Right cardiac atrium (tissue), 5 donors: Measurements from ENCODE around the gene ADNP2. TPM values are rescaled to one million over a fixed set of nuclear protein-coding genes. Genes with fewer than 3 reads are reported as not detected.
"Not testable (repeated sequence)": the region's sequence is repeated elsewhere in the genome, so short reads cannot be mapped to it uniquely, and the experiment has no call there.

ENCODE experiments used
- ATAC-seq, 2 donors: fragments of 200-7000 bp; cut with Tn5 transposase; one replicate each; pipeline versions ENCODE4 v1.8.0 to v1.9.1; 2020; ENCODE audit warnings: moderate library complexity in 2 of 2, mild to moderate bottlenecking in 1 of 2
- DNase-seq, 3 donors: peaks; one replicate each; pipeline ENCODE4 v3.0.0-alpha.2; 2020
- H3K27ac ChIP-seq: one replicate; pipeline ENCODE4 v1.5.1; 2013; ENCODE audit warnings: mild to moderate bottlenecking, low read length, control low read depth, moderate library complexity
- H3K27me3 ChIP-seq: one replicate; pipeline ENCODE4 v1.6.1; 2013; ENCODE audit not compliant: control insufficient read depth, insufficient read depth
- H3K4me1 ChIP-seq: one replicate; pipeline ENCODE4 v1.6.1; 2013; ENCODE audit warnings: low read length; ENCODE audit not compliant: control insufficient read depth, insufficient read depth
- H3K4me3 ChIP-seq: one replicate; pipeline ENCODE4 v1.5.1; 2013; ENCODE audit warnings: low read length, control low read depth
- H3K9me3 ChIP-seq: one replicate; pipeline ENCODE4 v1.6.1; 2013; ENCODE audit warnings: low read length; ENCODE audit not compliant: control insufficient read depth
- WGBS: extraction: QIAGEN DNeasy Blood & Tissue Kit; methylation state at CpG from one replicate; pipeline ENCODE4 v1.1.7; 2013; 5-methylcytosine and 5-hydroxymethylcytosine counted together
- intact Hi-C, 4 donors: fragments of 100-400 bp; cut with DNase I; formaldehyde crosslinking; loops; one replicate each; pipeline versions ENCODE4 v1.11.0 to v1.14.0; 2022 to 2023
- polyA plus RNA-seq: library from polyadenylated mRNA; stranded (reverse); fragments of 200-250 nt; gene quantifications from one replicate; pipeline ENCODE4 v1.2.3, GENCODE V29; 2013
- total RNA-seq, 4 donors: library from RNA; stranded (reverse); fragmentation: NEBNext Ultra II Directional; extraction: Animal tissue kit (Norgen Biotek cat#: 25700); gene quantifications; one replicate each; pipeline ENCODE4 v1.2.1, GENCODE V29; 2021
- donor health status: healthy with polysubstance abuse.
- donor health status: DM: no; HTN: yes; CAD: no.
- donor health status: DM: no; HTN: no; CAD: no.
- donor health status: DM: no; HTN: yes; CAD: no; lungs with severe emphysema.
- donor health status: DM: yes; HTN: yes; CAD: no.

ADNP2 gene
- total and polyA plus RNA-seq, 5 donors = 4.1 to 14.7 (median 12.2) TPM

DNA sequence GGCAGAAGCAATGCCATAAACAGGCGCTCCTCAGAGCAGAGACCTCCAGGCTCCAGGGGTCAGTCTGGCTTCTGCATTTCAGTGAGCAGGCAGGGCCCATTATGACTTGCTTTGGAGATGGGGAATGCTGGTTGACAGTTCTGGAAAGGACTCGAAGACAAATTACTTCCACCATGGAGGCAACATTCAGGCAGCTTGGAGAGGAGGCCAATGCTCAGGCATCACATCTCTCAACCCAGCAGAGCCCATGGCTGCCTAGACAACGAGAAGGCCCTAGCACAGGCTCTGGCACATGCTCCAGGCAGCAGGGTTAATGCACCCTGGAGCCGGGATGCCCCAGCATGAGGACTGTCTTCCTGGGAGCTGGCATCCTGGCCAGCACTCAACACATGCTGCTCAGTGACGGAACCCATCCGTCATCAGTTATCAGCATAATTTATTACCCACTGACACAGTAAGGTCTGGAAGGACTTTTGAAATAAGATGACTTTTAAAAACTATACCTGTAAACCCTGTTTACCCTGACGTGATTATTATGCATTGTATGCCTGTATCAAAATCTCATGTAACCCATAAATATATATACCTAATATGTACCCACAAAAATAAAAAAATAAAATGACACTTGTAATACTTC, 52.8 kb downstream of the ADNP2 start:
- H3K27ac ChIP-seq = no peak overlapping the region
- no peak for ATAC-seq
- intact Hi-C loops = no loop called here
- no peaks in the 10 kb centered on the region for H3K4me1 ChIP-seq
- no peak overlapping the region for H3K4me3 ChIP-seq
- H3K27me3 ChIP-seq = no peaks in the 10 kb centered on the region
- 80% methylated on average over 7 of the region's 7 CpGs for WGBS
- DNase-seq = no peak
- no peaks in the 10 kb centered on the region for H3K9me3 ChIP-seq

DNA sequence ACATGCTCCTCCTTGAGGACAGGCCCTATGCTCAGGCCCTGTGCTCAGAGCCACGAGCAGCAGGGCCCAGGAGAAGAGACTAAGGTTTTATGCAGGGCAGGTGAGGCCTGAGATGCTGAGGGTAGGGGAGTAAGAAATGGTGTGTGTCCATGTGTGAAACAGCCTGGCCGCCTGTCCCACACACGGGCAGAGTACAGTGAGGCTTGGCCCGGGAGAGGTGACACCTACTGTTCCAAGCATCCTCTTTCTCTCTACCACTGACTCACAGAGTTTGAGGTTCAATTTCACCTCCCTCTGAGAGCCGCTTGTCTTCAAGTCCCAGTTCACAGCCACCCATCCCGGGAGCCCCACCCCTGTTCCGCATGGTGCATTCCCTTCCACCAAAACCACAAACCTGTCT, 54.1 kb downstream of the ADNP2 start:
- no peak for DNase-seq
- H3K4me3 ChIP-seq = no peak overlapping the region
- H3K27me3 ChIP-seq = no peaks in the 10 kb centered on the region
- 96% methylated on average over 7 of the region's 7 CpGs for WGBS
- intact Hi-C loops = no loop called here
- no peak for ATAC-seq
- H3K9me3 ChIP-seq = no peaks in the 10 kb centered on the region
- H3K4me1 ChIP-seq = no peaks in the 10 kb centered on the region
- no peak overlapping the region for H3K27ac ChIP-seq

DNA sequence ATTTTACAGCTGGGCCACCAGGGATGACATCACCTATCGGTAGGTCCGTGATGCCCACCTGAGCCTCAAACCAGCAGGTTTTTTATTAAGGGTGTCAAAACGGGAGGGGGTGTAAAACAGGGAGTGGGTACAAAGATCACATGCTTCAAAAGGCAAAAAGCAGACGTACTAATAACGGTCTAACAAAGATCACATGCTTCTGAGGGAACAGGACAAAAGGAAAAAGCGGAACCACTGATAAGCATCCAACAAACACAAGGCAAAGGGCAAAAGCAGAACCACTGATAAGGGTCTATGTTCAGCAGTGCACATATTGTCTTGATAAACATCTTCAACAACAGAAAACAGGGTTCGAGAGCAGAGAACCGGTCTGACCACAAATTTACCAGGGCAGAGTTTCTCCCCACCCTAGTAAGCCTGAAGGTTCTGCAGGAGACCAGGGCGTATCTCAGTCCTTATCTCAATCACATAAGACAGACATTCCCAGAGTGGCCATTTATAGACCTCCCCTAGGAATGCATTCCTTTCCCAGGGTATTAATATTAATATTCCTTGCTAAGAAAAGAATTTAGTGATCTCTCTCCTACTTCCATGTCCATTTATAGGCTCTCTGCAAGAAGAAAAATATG, 55.8 kb downstream of the ADNP2 start:
- ATAC-seq, intact Hi-C loops: not testable (repeated sequence)
- WGBS = 86% methylated on average over 9 of the region's 9 CpGs

DNA sequence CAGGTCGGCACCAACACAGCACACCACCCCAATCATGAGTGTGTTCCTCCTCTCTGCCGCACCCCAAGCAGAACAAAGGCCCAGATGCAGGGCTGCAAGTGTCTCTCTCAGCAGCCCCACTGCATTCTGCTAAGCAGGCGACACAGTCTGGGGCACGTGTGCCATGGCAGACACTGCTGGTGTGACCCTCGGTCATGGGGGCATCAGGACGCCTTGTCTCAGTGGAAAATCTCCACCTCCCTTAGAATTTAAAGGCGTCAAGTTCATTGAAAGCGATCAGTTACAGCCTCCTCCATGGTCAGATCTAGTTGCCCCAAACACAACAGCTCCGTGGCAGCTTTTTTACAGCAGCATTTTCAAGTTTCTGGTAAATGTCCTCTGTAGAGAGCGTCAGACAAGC, 57.2 kb downstream of the ADNP2 start:
- no peak overlapping the region for H3K4me3 ChIP-seq
- H3K27me3 ChIP-seq = no peaks in the 10 kb centered on the region
- 94% methylated on average over 10 of the region's 10 CpGs for WGBS
- H3K4me1 ChIP-seq = no peaks in the 10 kb centered on the region
- no peak for DNase-seq
- intact Hi-C loops = no loop called here
- no peak overlapping the region for H3K27ac ChIP-seq
- no peaks in the 10 kb centered on the region for H3K9me3 ChIP-seq
- ATAC-seq = no peak

More for the DNA sequence above, 55.8 kb downstream of the ADNP2 start:
- DNase-seq, H3K27ac ChIP-seq, H3K4me1 ChIP-seq, H3K4me3 ChIP-seq, H3K9me3 ChIP-seq, H3K27me3 ChIP-seq: not testable (repeated sequence)

DNA sequence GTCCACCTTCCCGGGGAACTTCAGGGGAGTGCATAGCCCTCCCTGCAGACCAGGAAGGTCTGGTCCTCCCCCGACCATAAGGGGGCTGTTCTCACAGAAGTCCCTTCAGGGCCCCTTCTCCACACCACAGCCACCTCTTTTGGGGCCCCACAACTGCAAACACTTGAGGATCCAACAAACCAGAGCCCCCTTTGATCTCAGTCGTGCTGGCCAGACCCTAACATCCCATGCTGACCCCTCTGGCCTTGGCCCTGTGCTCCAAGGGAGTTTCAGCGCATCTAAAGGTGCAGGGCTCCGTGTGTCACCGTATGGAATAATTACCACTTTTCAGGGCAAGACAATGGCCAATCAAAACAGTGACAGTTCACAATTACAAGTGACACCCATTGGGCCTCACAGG, 57.7 kb downstream of the ADNP2 start:
- H3K27me3 ChIP-seq = no peaks in the 10 kb centered on the region
- no peak overlapping the region for H3K4me3 ChIP-seq
- no peaks in the 10 kb centered on the region for H3K4me1 ChIP-seq
- ATAC-seq (no peak), DNase-seq (no peak)
- intact Hi-C loops = no loop called here
- 84% methylated on average over 6 of the region's 6 CpGs for WGBS
- H3K27ac ChIP-seq = no peak overlapping the region
- no peaks in the 10 kb centered on the region for H3K9me3 ChIP-seq

DNA sequence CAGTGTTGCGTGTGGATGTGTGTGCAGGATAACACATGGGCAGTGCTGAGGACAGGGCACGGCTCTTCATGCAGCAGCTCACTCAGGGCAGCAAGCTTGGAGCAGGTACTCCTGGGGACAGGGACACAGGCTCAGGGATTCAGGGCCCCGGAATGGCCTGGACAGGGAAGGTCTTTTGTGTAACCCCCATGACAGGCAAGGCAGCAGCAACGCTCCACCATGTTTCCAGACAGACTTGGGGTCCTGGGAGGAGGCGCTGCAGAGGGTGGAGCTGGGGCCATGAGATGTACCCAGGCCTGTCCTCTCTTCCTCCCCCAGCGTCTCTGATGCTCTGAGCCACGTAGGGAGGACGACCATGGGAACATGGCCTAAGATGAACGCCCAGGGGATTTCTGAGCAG, 58.3 kb downstream of the ADNP2 start:
- H3K4me1 ChIP-seq = no peaks in the 10 kb centered on the region
- DNase-seq (no peak), ATAC-seq (no peak)
- WGBS = 90% methylated on average over 9 of the region's 9 CpGs
- no peaks in the 10 kb centered on the region for H3K9me3 ChIP-seq
- H3K27me3 ChIP-seq = no peaks in the 10 kb centered on the region
- no peak overlapping the region for H3K4me3 ChIP-seq
- no peak overlapping the region for H3K27ac ChIP-seq
- intact Hi-C loops = no loop called here

DNA sequence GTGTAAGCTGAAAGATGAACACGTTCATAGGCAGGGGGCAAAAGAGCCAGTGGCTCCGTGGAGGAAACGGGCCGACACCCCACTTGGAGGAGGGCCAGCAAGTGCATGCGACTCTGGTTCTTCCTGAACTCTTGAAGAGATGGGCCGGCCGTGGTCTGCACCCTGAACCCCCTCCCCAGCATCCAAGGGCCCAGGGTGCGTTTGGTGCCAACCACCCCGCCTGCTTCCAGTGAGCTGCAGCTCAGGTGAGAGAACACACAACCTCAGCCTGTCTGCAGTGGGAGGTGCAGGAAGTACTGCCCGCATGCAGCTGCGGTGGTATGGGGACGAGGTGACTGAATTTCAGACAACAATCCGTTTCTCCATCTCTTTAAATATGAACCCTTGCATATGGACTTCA, 58.9 kb downstream of the ADNP2 start:
- DNase-seq (no peak), ATAC-seq (no peak)
- Histone ChIP-seq H3K27me3 (no peaks in the 10 kb centered on the region), H3K27ac (no peak overlapping the region), H3K9me3 (no peaks in the 10 kb centered on the region), H3K4me3 (no peak overlapping the region), H3K4me1 (no peaks in the 10 kb centered on the region)
- WGBS = 73% methylated on average over 13 of the region's 13 CpGs
- intact Hi-C loops = no loop called here

DNA sequence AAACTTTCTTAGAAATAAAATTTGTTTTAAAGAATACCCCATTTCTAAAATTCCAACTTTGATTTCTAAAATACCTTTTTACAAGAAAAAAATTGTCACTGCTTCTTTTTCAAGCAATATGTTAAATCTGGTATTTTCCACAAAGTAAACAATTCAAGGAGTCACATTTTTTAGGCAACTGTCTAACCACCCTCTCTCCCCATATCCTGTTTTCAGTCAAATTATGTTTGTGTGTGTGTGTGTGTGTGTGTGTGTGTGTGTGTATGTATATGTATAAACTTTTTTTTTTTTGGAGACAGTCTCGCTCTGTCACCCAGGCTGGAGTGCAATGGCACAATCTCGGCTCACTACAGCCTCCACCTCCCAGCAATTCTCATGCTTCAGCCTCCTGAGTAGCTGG, 59.3 kb downstream of the ADNP2 start:
- no peak for DNase-seq
- 92% methylated on average over 2 of the region's 2 CpGs for WGBS
- Histone ChIP-seq H3K9me3 (no peaks in the 10 kb centered on the region), H3K27ac (no peak overlapping the region), H3K4me3 (no peak overlapping the region), H3K4me1 (no peaks in the 10 kb centered on the region), H3K27me3 (no peaks in the 10 kb centered on the region)
- ATAC-seq = no peak
- intact Hi-C loops = no loop called here

DNA sequence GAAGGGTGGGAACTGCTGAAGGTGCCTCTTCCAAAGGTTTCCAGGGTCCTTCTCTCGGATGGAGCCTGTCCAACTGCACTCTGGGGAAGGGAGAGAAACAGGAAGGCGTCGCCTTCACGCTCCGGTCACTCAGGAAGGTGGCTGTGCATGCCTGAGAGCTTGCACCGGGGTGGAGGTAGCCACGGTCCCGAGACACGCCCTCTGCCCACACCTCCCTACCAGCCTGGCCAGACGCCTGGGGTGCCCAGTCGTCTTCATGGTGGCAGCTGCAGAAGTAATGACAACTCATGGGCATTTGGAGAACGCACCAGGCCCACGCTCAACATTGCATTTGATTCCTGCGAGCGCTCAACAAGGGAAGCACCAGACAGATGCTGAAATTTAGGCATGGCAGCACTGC, 59.9 kb downstream of the ADNP2 start:
- H3K9me3 ChIP-seq = no peaks in the 10 kb centered on the region
- no peaks in the 10 kb centered on the region for H3K27me3 ChIP-seq
- H3K4me3 ChIP-seq = no peak overlapping the region
- no peak for ATAC-seq
- H3K4me1 ChIP-seq = no peaks in the 10 kb centered on the region
- no peak for DNase-seq
- WGBS = 88% methylated on average over 15 of the region's 15 CpGs
- intact Hi-C loops = no loop called here
- H3K27ac ChIP-seq = no peak overlapping the region

DNA sequence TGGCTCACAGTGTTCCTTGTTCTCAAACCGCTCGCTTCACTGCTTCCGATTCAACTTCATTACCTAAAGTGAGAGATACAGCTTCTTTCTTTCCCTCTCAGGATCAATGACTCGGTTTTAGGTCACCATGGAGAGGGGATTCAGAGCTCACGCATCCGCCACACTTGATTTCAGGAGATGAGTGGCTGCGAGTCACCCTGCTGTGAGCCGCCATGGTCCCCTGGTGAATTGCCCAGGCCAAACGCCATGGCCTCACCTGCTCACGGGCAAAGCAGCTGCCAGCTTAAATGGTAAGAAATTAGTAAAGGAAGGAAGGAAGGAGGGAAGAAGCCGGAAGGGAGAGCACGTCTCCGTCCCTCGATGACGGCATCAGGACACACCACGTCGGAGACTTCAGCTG, 60.5 kb downstream of the ADNP2 start:
- WGBS = 89% methylated on average over 17 of the region's 17 CpGs

DNA sequence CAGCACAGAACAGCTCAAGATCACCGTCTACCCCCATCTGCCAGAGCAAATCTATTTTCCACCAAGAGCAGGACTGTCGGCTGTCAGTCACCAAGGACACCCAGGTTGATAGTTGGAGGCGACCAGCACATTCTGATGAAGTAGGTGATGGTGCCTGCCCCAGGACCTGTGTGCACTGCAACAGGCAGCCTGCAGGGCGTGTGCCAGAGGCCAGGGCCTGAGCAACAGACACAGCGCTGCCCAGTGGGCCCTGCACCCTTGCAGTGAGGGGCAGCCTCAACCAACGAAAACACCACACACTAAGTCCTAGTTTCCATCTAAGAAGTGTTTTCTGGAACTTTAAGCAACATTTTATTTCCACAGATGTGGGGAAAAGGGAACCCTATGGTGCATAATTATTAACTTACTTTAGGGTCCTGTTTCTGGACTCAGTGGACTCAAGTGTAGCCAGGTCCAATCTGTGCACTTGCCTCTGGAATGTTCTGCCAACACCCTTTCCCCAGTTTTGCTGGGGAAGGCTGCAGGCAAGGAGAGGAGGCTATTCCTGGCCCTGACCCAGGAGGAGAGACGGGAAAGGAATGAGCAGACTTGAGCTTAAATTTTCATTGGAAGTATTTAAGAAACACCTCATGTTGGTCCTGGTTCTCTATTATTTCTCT, 61.5 kb downstream of the ADNP2 start:
- H3K4me3 ChIP-seq = no peak overlapping the region
- WGBS = 84% methylated on average over 7 of the region's 7 CpGs
- no peak overlapping the region for H3K27ac ChIP-seq
- intact Hi-C loops = no loop called here
- ATAC-seq (no peak), DNase-seq (no peak)
- no peaks in the 10 kb centered on the region for H3K9me3 ChIP-seq
- no peaks in the 10 kb centered on the region for H3K4me1 ChIP-seq
- H3K27me3 ChIP-seq = no peaks in the 10 kb centered on the region

More for the DNA sequence above, 60.5 kb downstream of the ADNP2 start:
- intact Hi-C loops = no loop called here
- no peak for ATAC-seq
- Histone ChIP-seq H3K27ac (no peak overlapping the region), H3K4me3 (no peak overlapping the region), H3K4me1 (no peaks in the 10 kb centered on the region), H3K27me3 (no peaks in the 10 kb centered on the region), H3K9me3 (no peaks in the 10 kb centered on the region)
- DNase-seq = no peak
